PC-3 (cell line): ENCODE data around the gene C1QTNF5. TPM values are rescaled to one million over a fixed set of nuclear protein-coding genes. Genes with fewer than 3 reads are reported as not detected.

ENCODE experiments used
- ATAC-seq: fragments of 200-7000 bp; cut with Tn5 transposase; 2 replicates; pipeline ENCODE4 v1.9.1; 2020; ENCODE audit warnings: mild to moderate bottlenecking, moderate library complexity
- BruUV-seq: library from RNA; stranded (reverse); fragments of 400-500 nt; replicated peaks from 2 replicates; lab custom pipeline; 2021; lab: Mats Ljungman, UMichigan
- CTCF ChIA-PET: fragments of 300-600 bp; sonication (Branson Sonifier 250); formaldehyde crosslinking; loops from one replicate; lab custom pipeline; 2022; ENCODE audit warnings: antibody characterized with exemption; lab: Charles Lee
- POLR2A ChIA-PET: fragments of 300-600 bp; sonication (Branson Sonifier 250); formaldehyde crosslinking; loops from one replicate; lab custom pipeline; 2022; ENCODE audit warnings: antibody characterized with exemption; ENCODE audit not compliant: unreplicated experiment; lab: Charles Lee
- DNase-seq: peaks from one replicate; pipeline ENCODE4 v3.0.0-alpha.2; 2015
- H2AFZ ChIP-seq: fragments of 300-600 bp; sonication (generic); 2 replicates; pipeline ENCODE4 v1.6.0; 2016; ENCODE audit warnings: antibody characterized with exemption, low read length
- H3F3A ChIP-seq: fragments of 300-600 bp; sonication (generic); one replicate; pipeline ENCODE4 v1.6.0; 2017; ENCODE audit warnings: antibody characterized with exemption, low read length, control low read depth, mild to moderate bottlenecking; ENCODE audit not compliant: unreplicated experiment
- H3K27ac ChIP-seq: fragments of 300-600 bp; sonication (generic); 2 replicates; pipeline ENCODE4 v1.5.1; 2016; ENCODE audit warnings: mild to moderate bottlenecking, low read length
- H3K27me3 ChIP-seq: fragments of 300-600 bp; sonication (generic); 2 replicates; pipeline ENCODE4 v1.6.1; 2016; ENCODE audit warnings: low read length, mixed read lengths
- H3K36me3 ChIP-seq: fragments of 300-600 bp; sonication (generic); 2 replicates; pipeline ENCODE4 v1.6.1; 2016; ENCODE audit warnings: low read depth, mixed run types, low read length, mixed read lengths
- H3K4me1 ChIP-seq: fragments of 300-600 bp; sonication (generic); 2 replicates; pipeline ENCODE4 v1.5.1; 2016; ENCODE audit warnings: low read length; ENCODE audit not compliant: insufficient read depth
- H3K4me2 ChIP-seq: fragments of 300-600 bp; sonication (generic); 2 replicates; pipeline ENCODE4 v1.6.0; 2016; ENCODE audit warnings: low read length
- H3K4me3 ChIP-seq: fragments of 300-600 bp; sonication (generic); 2 replicates; pipeline ENCODE4 v1.5.1; 2016; ENCODE audit warnings: mild to moderate bottlenecking, low read length, mixed read lengths
- H3K79me2 ChIP-seq: fragments of 300-600 bp; sonication (generic); 2 replicates; pipeline ENCODE4 v1.6.1; 2017; ENCODE audit warnings: low read length, mixed read lengths
- H3K9ac ChIP-seq: fragments of 300-600 bp; sonication (generic); 2 replicates; pipeline ENCODE4 v1.6.0; 2016; ENCODE audit warnings: mild to moderate bottlenecking, low read length
- H3K9me2 ChIP-seq: fragments of 300-600 bp; sonication (generic); replicated peaks from 2 replicates; pipeline ENCODE4 v1.6.1; 2016; ENCODE audit warnings: mixed run types, low read length, mixed read lengths
- H3K9me3 ChIP-seq: fragments of 300-600 bp; sonication (generic); 2 replicates; pipeline ENCODE4 v1.6.1; 2016; ENCODE audit warnings: low read length, mixed read lengths
- H4K20me1 ChIP-seq: fragments of 300-600 bp; sonication (generic); 2 replicates; pipeline ENCODE4 v1.6.1; 2016; ENCODE audit warnings: low read length, mixed read lengths
- CTCF ChIP-seq: fragments of 300-600 bp; sonication (generic); conservative IDR thresholded peaks from 2 replicates; pipeline ENCODE4 v1.5.1; 2017; ENCODE audit warnings: antibody characterized with exemption, low read depth, mild to moderate bottlenecking, low read length
- EZH2 ChIP-seq: fragments of 300-600 bp; sonication (generic); IDR thresholded peaks from one replicate; pipeline ENCODE4 v1.6.1; 2017; ENCODE audit warnings: antibody characterized with exemption, mild to moderate bottlenecking, low read length; ENCODE audit not compliant: unreplicated experiment
- EZH2phosphoT487 ChIP-seq: fragments of 300-600 bp; sonication (generic); IDR thresholded peaks from 2 replicates; pipeline ENCODE4 v1.6.1; 2018; ENCODE audit warnings: mild to moderate bottlenecking, antibody characterized with exemption, low read length, borderline replicate concordance
- intact Hi-C: fragments of 100-400 bp; cut with micrococcal nuclease; formaldehyde crosslinking; loops from 2 replicates; pipeline ENCODE4 v1.9.0; 2023
- total RNA-seq: library from RNA; depleted of rRNA; stranded (reverse); fragments of >200 nt; gene quantifications from 2 replicates; pipeline ENCODE4 v1.2.3, GENCODE V29; 2014

C1QTNF5 gene
- total RNA-seq, 1 experiment from 2014 or later = 2.0 TPM

GRCh38 chr11:119371778-119372182 lies 31.1 kb upstream of the C1QTNF5 start:
- TF ChIP-seq CTCF (peak; percentile 54), EZH2phosphoT487 (no peak), EZH2 (no peak)
- no peaks in the 10 kb centered on the region for H3K9me2 ChIP-seq
- H3K9ac ChIP-seq = no peak overlapping the region
- ChIA-PET CTCF (interaction anchor here (0.6 to 1.0 kb wide), 5 partner anchors 15 to 747 kb away, joined by 3 to 8 read pairs (median 5); no protein-coding TSS in a partner anchor), POLR2A (no interaction called here)
- ATAC-seq = peak; percentile 41
- no peak overlapping the region for H3K27ac ChIP-seq
- no peaks in the 10 kb centered on the region for H4K20me1 ChIP-seq
- intact Hi-C loops = no loop called here
- no peaks in the 10 kb centered on the region for H3K27me3 ChIP-seq
- H3K79me2 ChIP-seq = no peaks in the 10 kb centered on the region
- no TSS peak for BruUV-seq
- no peaks in the 10 kb centered on the region for H3F3A ChIP-seq
- peak; percentile 53 for DNase-seq
- no peaks in the 10 kb centered on the region for H3K9me3 ChIP-seq
- no peak overlapping the region for H3K4me2 ChIP-seq
- H3K4me1 ChIP-seq = peaks cover 16% of the 10 kb centered on the region
- no peaks in the 10 kb centered on the region for H3K36me3 ChIP-seq
- no peak overlapping the region for H3K4me3 ChIP-seq
- no peak overlapping the region for H2AFZ ChIP-seq

GRCh38 chr11:119371067-119371601 lies 30.5 kb upstream of the C1QTNF5 start:
- H3F3A ChIP-seq = no peaks in the 10 kb centered on the region

More at GRCh38 chr11:119371067-119371601, 30.5 kb upstream of the C1QTNF5 start:
- no peaks in the 10 kb centered on the region for H3K36me3 ChIP-seq
- no TSS peak for BruUV-seq
- no peak overlapping the region for H3K4me3 ChIP-seq
- H3K27ac ChIP-seq = no peak overlapping the region
- ATAC-seq = no peak
- no peaks in the 10 kb centered on the region for H3K9me2 ChIP-seq
- H3K79me2 ChIP-seq = no peaks in the 10 kb centered on the region
- TF ChIP-seq CTCF (no peak), EZH2 (no peak), EZH2phosphoT487 (no peak)
- H3K9me3 ChIP-seq = no peaks in the 10 kb centered on the region
- ChIA-PET POLR2A (no interaction called here), CTCF (interaction anchor here (0.6 to 1.0 kb wide), 5 partner anchors 15 to 747 kb away, joined by 3 to 8 read pairs (median 5); no protein-coding TSS in a partner anchor)
- no peak overlapping the region for H2AFZ ChIP-seq
- H3K4me1 ChIP-seq = peaks cover 16% of the 10 kb centered on the region
- intact Hi-C loops = no loop called here
- no peak overlapping the region for H3K4me2 ChIP-seq
- no peak overlapping the region for H3K9ac ChIP-seq
- DNase-seq = no peak
- no peaks in the 10 kb centered on the region for H4K20me1 ChIP-seq
- no peaks in the 10 kb centered on the region for H3K27me3 ChIP-seq
